Measurements from ENCODE around the gene UGT1A6. TPM values are rescaled to one million over a fixed set of nuclear protein-coding genes. Genes with fewer than 3 reads are reported as not detected.

UGT1A6 gene
- total RNA-seq, 2 experiments from 2014 or later: not detected

GRCh38 chr2:233811087-233811486, 118.4 kb downstream of the UGT1A6 start:
- Mint-ChIP-seq H3K4me1 (no peaks in the 10 kb centered on the region), H3K36me3 (ENCODE audit: low read depth) (no peaks in the 10 kb centered on the region), H3K27ac (no peak overlapping the region), H3K27me3 (peaks cover 13% of the 10 kb centered on the region), H3K9me3 (no peaks in the 10 kb centered on the region), H3K4me3 (no peak overlapping the region)
- no peak for DNase-seq
- ChIA-PET CTCF (no interaction called here), POLR2A (no interaction called here)

GRCh38 chr2:233811732-233812131, 119.0 kb downstream of the UGT1A6 start:
- no peak overlapping the region for H3K4me3 Mint-ChIP-seq
- no peaks in the 10 kb centered on the region for H3K9me3 Mint-ChIP-seq
- H3K27ac Mint-ChIP-seq: no peak overlapping the region
- H3K36me3 Mint-ChIP-seq (ENCODE audit: low read depth): no peaks in the 10 kb centered on the region
- peaks cover 13% of the 10 kb centered on the region for H3K27me3 Mint-ChIP-seq
- H3K4me1 Mint-ChIP-seq: no peaks in the 10 kb centered on the region
- ChIA-PET POLR2A (no interaction called here), CTCF (no interaction called here)
- DNase-seq: no peak

GRCh38 chr2:233813236-233814055, 120.8 kb downstream of the UGT1A6 start:
- peaks cover 15% of the 10 kb centered on the region for H3K27me3 Mint-ChIP-seq
- no peaks in the 10 kb centered on the region for H3K36me3 Mint-ChIP-seq (ENCODE audit: low read depth)
- H3K4me1 Mint-ChIP-seq: no peaks in the 10 kb centered on the region
- H3K27ac Mint-ChIP-seq: no peak overlapping the region
- ChIA-PET POLR2A (no interaction called here), CTCF (no interaction called here)
- H3K9me3 Mint-ChIP-seq: no peaks in the 10 kb centered on the region
- no peak for DNase-seq
- no peak overlapping the region for H3K4me3 Mint-ChIP-seq

DNA sequence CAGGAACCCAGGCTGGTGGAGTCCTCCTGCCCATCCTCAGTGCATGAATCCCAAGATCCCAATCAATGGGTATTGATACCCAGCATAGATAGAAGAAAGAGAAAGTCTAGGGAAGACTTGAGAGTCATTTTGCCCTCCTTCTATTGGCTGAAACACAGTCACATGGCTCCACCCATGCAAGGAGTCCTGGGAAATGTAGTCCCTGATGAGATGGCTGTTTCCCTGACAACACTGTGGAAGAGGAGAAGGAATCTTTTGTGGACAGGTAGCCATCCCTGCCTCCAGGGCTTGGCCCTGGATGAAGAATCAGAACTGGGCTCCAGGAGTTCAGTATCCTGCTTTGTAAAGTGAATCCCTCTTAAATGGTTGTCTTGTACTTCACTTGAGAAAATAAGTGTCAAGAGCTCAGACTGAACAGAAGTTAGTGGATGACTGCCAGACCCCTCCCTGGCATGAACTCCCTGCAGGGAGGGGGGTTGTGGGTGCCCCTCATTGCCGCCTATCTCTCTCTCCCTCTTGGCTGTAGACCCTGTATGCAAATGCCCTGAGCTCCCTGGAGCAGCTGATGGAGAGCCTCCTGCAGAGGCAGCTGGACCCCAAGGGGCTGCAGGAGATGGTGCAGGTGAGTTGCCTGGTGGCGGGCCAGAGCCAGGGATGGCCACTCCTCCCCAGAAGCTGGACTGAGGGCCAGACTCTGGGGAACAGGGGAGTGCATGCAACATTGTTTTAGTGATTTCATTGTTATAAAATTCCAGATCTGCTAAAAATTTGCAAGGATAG, 121.6 kb downstream of the UGT1A6 start:
- peaks cover 15% of the 10 kb centered on the region for H3K27me3 Mint-ChIP-seq
- ChIA-PET POLR2A (no interaction called here), CTCF (no interaction called here)
- no peaks in the 10 kb centered on the region for H3K36me3 Mint-ChIP-seq (ENCODE audit: low read depth)
- no peak overlapping the region for H3K27ac Mint-ChIP-seq
- H3K4me3 Mint-ChIP-seq: no peak overlapping the region
- no peaks in the 10 kb centered on the region for H3K9me3 Mint-ChIP-seq
- H3K4me1 Mint-ChIP-seq: no peaks in the 10 kb centered on the region
- no peak for DNase-seq

DNA sequence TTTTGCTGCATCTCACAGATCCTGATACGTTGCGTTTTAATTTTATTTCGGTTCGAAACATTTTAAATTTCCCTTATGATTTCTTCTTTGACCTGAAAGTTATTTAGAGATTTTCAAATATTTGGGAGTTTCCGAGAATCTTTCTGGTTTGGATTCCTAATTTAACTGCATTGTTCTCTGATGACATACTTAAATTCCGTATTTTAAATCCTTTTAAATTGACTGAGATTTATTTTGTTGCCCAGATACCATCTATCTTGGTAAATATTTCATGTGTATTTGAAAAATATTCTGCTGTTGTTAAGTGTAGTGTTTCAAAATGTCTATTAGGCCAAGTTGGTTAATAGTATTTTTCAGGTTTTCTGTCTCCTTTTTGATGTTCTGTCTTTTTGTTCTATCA, 123.2 kb downstream of the UGT1A6 start:
- ChIA-PET CTCF (no interaction called here), POLR2A (no interaction called here)
- H3K27ac Mint-ChIP-seq: no peak overlapping the region
- no peaks in the 10 kb centered on the region for H3K36me3 Mint-ChIP-seq (ENCODE audit: low read depth)
- H3K4me3 Mint-ChIP-seq: no peak overlapping the region
- DNase-seq: no peak
- H3K27me3 Mint-ChIP-seq: peaks cover 9% of the 10 kb centered on the region
- H3K4me1 Mint-ChIP-seq: no peaks in the 10 kb centered on the region
- H3K9me3 Mint-ChIP-seq: no peaks in the 10 kb centered on the region

- no peaks in the 10 kb centered on the region for H3K36me3 Mint-ChIP-seq (ENCODE audit: low read depth)
- POLR2A ChIA-PET: no interaction called here
- no peaks in the 10 kb centered on the region for H3K9me3 Mint-ChIP-seq
- H3K4me1 Mint-ChIP-seq: no peaks in the 10 kb centered on the region
- H3K27me3 Mint-ChIP-seq: peaks cover 9% of the 10 kb centered on the region
- no peak overlapping the region for H3K4me3 Mint-ChIP-seq
- H3K27ac Mint-ChIP-seq: no peak overlapping the region
- CTCF ChIA-PET: no interaction called here
- DNase-seq: no peak
Observed at GRCh38 chr2:233816334-233816733, 123.6 kb downstream of the UGT1A6 start.

DNA sequence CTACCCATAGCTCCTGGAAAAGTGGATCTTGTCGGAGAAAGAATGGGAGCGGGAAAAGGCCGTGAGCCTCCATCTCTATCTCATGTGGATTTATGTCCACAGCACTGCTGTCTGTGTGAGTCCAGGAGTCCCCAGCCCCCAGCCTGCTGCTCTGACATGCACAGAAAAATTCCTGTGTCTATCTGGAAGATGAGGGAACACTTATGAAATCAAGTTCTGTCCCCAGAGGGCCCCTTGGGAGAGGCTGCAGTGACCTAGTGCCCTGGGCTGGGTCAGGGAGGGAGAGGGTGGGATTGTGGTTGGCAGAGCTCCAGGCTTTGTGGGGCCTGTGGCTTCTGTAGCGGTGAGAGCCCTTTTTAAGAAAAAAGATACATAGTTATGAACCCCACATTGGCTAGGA, 124.1 kb downstream of the UGT1A6 start:
- H3K27ac Mint-ChIP-seq: no peak overlapping the region
- POLR2A ChIA-PET: no interaction called here
- H3K9me3 Mint-ChIP-seq: no peaks in the 10 kb centered on the region
- no peak overlapping the region for H3K4me3 Mint-ChIP-seq
- CTCF ChIA-PET: no interaction called here
- DNase-seq: no peak
- no peaks in the 10 kb centered on the region for H3K4me1 Mint-ChIP-seq
- H3K36me3 Mint-ChIP-seq (ENCODE audit: low read depth): no peaks in the 10 kb centered on the region
- H3K27me3 Mint-ChIP-seq: peaks cover 9% of the 10 kb centered on the region

- no peak overlapping the region for H3K27ac Mint-ChIP-seq
- H3K27me3 Mint-ChIP-seq: peaks cover 9% of the 10 kb centered on the region
- no peak overlapping the region for H3K4me3 Mint-ChIP-seq
- no peaks in the 10 kb centered on the region for H3K36me3 Mint-ChIP-seq (ENCODE audit: low read depth)
- H3K9me3 Mint-ChIP-seq: no peaks in the 10 kb centered on the region
- ChIA-PET CTCF (no interaction called here), POLR2A (no interaction called here)
- no peaks in the 10 kb centered on the region for H3K4me1 Mint-ChIP-seq
- DNase-seq: no peak
Observed at GRCh38 chr2:233817361-233817911, 124.7 kb downstream of the UGT1A6 start.

DNA sequence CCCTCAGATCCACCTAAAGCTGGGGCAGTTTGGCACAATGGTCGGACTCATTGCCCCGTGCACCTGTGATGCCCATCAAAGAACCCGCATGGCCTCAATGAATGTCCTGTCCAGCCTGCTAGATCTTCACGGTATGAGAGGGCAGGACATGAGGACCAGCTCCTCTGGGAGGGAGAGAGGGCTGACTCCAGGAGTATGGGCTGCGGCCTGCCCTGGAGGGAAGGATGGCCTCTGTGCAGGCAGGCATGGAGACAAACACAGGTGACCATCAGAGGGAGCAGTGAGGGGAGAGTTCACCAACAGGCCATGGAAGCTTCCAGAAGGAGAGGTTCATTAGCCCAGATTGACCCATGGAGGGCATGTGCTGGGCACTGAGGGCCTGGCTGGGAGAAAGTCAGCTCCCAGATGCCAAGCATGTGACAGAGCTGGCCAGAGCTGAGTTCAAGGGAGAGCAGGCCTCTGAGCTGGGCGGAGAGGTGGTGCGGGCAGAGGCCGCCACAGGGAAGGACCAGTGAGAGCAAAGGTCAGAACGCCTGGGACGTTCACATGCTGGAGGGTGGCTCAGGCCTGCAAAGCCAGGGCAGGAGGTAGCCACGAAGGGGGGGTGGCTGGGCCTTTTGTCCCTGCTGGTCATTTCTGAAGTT, 125.4 kb downstream of the UGT1A6 start:
- Mint-ChIP-seq H3K27ac (no peak overlapping the region), H3K4me1 (no peaks in the 10 kb centered on the region), H3K27me3 (peaks cover 9% of the 10 kb centered on the region), H3K4me3 (no peak overlapping the region), H3K36me3 (ENCODE audit: low read depth) (no peaks in the 10 kb centered on the region), H3K9me3 (no peaks in the 10 kb centered on the region)
- ChIA-PET POLR2A (no interaction called here), CTCF (no interaction called here)
- no peak for DNase-seq

DNA sequence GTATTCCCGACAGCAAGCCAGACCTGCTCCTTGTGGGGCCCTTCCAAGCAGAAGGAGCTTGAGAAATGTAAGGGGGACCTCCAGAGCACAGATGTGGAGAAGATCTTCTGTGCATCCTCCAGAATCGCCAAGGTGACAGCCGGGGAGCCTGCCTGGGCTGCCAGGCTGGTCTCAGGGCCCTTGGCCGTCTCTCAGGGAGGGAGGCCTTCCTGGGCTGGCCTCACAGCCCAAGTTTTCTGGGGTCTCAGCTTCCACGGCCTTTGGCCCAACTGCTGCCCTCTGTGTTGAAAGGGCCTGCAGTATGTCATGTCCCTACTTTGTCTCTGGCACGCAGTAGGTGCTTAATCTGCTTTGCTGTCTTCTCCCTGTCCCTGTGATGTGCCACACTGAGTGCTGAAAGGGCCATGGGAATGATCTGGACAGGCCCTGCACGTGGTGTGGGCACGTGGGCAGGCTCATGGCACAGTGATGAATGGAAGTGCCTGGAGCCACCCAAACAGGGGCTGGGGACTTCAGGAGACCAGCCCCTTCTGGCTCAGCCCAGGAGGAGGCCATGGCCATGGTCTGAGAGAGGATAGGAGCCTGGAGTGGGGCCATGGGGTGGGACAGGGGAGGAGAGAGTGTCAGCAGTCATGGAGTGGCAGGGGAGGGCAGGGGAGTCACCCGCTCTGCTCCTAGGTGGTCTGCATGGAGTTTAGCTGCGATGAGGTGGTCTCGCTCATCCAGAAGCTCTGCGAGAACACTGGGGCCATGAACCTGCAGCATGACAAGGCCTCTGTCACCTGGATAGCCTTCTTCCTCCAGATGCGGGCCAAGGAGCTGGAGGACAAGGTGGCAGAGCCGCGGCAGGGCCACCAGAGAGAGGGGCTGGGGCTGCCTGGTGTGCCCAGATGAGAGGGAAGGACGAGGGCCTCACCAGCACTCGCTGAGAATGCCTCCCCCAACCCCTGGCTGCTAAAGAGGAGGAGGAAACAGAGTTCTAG, 126.2 kb downstream of the UGT1A6 start:
- no peaks in the 10 kb centered on the region for H3K9me3 Mint-ChIP-seq
- peaks cover 9% of the 10 kb centered on the region for H3K27me3 Mint-ChIP-seq
- ChIA-PET CTCF (no interaction called here), POLR2A (no interaction called here)
- no peaks in the 10 kb centered on the region for H3K36me3 Mint-ChIP-seq (ENCODE audit: low read depth)
- no peak overlapping the region for H3K4me3 Mint-ChIP-seq
- no peak for DNase-seq
- H3K27ac Mint-ChIP-seq: no peak overlapping the region
- H3K4me1 Mint-ChIP-seq: no peaks in the 10 kb centered on the region

DNA sequence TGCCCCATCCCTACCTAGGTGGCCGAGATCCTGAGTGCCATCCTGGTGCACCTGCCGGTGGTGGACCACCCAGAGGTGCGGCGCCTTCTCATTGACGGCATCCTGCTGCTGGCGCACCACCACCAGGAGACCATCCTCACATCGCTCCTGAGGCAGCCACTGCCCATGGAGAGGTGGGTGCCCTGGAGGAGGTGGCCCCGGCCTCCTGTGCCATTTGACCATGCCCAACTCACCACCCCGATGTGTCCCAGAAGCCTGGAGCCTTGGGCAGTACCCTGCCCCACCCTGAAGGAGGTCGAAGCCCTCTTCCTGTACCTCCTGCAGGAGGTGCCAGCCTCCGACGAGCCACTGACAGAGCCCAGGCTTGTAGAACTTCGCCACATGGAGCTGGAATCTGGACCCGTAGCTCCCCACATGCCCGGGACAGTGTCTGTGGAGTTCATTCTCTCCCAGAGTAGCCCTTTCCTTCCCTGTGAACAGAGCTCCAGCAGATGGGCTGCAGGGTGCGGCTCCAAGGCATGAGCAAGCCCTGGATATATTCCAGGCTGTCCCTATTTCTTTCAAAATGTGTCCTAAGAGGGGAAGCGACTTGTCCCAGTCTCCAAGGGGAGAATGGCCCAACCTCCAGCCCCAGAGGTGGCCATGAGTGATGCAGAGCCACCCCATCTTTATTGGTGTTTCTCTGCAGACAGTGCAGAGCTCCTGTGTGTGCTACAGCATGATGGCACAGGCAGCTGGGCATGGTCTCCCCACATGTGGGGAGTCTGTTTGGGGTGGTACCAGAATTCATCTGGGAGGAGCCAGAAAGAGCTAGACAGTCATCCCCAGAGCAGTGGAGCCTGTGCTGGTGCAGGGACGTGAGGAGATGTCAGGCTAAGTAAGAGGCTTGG, 127.4 kb downstream of the UGT1A6 start:
- DNase-seq: no peak
- H3K4me1 Mint-ChIP-seq: no peaks in the 10 kb centered on the region
- POLR2A ChIA-PET: no interaction called here
- H3K36me3 Mint-ChIP-seq (ENCODE audit: low read depth): no peaks in the 10 kb centered on the region
- CTCF ChIA-PET: no interaction called here
- H3K27ac Mint-ChIP-seq: no peak overlapping the region
- no peaks in the 10 kb centered on the region for H3K9me3 Mint-ChIP-seq
- no peak overlapping the region for H3K4me3 Mint-ChIP-seq
- peaks cover 8% of the 10 kb centered on the region for H3K27me3 Mint-ChIP-seq

- no peaks in the 10 kb centered on the region for H3K36me3 Mint-ChIP-seq (ENCODE audit: low read depth)
- no peak for DNase-seq
- CTCF ChIA-PET: no interaction called here
- H3K4me3 Mint-ChIP-seq: no peak overlapping the region
- POLR2A ChIA-PET: no interaction called here
- H3K27me3 Mint-ChIP-seq: peaks cover 10% of the 10 kb centered on the region
- H3K27ac Mint-ChIP-seq: no peak overlapping the region
- no peaks in the 10 kb centered on the region for H3K4me1 Mint-ChIP-seq
- no peaks in the 10 kb centered on the region for H3K9me3 Mint-ChIP-seq
Observed at GRCh38 chr2:233820774-233821105, 128.1 kb downstream of the UGT1A6 start.

Data from activated CD4-positive, alpha-beta memory T cell treated with anti-CD3 and anti-CD28 coated beads, Interleukin-2, amount 10 ng/mL, durations not matched to agents 7 days and 5 days (primary cell).